ENCODE results near the gene TTYH2.
A peak's percentile ranks its signal among the peaks of the same experiment; 100 is the strongest.
"Not testable (repeated sequence)": the region's sequence is repeated elsewhere in the genome, so short reads cannot be mapped to it uniquely, and the experiment has no call there.

TTYH2 gene

GRCh38 chr17:74239172-74239571 is 25.8 kb downstream of the TTYH2 start:
- DNase-seq = no peak

DNA sequence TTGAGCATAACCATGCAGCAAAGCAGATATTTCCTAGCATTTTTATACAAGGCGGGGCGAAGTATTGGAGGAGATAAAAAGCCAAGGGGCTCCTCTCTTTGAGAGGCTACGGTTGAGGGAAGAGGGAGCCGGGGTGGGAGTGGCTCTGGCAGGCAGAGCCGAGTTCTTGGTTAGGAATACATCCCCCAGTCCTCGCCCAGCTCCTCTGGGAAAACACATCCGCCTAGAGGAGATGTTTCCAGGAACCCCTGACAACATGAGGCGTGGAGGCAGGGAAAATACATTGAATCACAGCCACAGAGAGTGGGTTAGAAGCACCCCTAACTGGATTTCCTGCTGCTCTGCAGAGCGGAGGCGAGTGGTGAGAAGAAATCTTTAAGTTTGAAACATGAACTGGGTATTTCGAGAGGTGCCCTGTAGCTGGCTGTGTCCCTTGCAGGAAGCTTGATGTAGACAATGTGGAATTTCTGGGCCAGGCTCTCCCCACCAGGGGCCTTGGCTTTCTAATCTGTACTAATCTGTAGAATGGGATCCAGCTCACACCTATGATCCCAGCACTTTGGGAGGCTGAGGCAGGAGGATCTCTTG is 27.3 kb downstream of the TTYH2 start:
- peak; percentile 93 for DNase-seq

DNA sequence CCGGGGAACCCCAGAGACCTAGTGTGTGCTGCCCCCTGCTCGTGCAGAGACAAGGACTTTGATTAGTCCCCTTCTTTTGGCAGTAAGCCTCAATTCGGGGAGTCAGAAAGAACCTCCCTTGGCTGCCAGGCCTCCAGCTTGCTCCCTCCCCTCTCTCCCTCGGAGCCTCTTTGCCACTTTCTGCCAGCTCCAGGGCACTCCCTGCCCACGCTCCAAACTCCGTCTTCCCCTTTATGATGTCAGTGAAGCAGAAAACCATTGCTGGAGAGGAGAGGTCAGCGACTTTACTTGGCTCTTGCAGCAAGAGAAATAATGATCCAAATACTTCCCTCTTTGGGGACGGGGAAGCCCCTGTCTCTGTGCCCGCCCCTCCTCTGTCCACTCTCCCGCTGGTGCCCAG is 28.1 kb downstream of the TTYH2 start:
- no peak for DNase-seq

DNA sequence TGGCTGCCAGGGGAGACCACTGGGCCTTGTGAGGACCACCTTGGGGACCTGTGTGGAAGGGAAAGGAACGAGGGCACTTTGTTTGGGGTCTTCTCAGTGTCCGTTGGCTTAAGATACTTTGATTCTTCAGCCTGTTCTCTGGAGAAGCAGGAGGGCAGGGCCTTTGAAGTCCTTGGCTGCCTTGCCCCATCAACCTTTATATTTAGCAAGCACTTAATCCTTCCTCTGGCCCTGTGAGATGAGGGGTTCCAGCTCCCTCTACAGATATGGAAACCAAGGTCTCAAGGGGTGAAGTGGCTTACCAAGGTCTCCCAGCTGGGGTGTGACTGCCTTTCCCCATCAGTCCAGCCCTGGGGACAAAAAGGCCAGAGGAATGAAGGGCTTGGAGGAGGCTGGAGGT is 28.5 kb downstream of the TTYH2 start:
- no peak for DNase-seq

GRCh38 chr17:74243013-74243755 is 29.8 kb downstream of the TTYH2 start:
- DNase-seq = no peak

- no peak for DNase-seq
Measured at GRCh38 chr17:74244128-74244527, 30.8 kb downstream of the TTYH2 start.

DNA sequence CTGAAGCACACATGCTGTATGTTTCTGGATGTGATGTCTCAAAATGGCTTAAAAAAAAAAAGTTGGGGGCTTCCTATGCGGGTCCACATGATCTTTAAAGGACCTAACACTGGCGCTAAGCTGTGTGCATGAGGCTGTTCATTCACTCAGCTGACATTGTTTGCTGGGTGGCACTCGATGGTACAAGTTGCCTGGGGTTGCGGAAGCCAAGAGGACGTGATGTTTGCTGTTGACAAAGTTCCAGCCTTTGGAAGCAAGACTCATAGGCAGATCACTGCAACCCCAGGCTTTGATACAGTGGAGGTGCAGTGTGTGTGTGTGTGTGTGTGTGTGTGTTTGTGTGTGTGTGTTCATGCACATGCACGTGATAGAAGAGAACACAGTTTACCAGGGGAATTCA is 31.2 kb downstream of the TTYH2 start:
- no peak for DNase-seq

DNA sequence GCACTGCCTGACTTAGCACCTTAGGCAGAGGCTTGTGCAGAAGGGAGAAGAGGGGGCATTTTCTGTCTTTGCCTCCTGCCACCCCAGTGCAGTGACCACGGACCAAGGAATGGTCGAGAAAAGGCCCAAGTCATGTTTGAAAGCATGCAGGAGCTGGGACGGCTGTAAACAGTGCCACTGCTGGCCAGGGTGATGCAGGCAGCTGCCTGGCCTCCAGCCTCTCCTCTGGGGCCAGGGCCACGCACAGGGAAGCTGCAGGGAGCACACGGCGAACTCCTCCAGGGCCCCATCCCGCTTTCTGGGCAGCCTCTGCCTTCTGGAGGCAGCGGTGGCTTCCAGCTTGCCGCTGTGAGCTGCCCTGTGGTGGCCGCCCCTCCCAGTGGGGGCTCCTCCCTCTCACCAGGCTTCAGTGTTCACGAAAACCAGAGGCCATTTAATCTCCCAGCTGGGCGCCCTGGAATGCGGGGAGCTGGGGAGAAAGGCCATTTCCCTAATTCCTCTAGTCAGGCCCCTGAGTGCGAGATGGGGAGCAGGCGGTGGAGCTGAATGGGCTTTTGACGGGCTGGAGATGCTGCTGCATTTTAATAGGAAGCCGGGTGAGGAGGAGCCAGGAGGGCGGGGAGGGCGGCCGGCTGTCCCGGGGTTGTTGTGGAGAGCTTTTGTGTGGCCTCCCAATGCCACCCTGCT is 31.9 kb downstream of the TTYH2 start:
- DNase-seq = peak; percentile 67

- DNase-seq = no peak
Measured at GRCh38 chr17:74245871-74246270, 32.5 kb downstream of the TTYH2 start.

DNA sequence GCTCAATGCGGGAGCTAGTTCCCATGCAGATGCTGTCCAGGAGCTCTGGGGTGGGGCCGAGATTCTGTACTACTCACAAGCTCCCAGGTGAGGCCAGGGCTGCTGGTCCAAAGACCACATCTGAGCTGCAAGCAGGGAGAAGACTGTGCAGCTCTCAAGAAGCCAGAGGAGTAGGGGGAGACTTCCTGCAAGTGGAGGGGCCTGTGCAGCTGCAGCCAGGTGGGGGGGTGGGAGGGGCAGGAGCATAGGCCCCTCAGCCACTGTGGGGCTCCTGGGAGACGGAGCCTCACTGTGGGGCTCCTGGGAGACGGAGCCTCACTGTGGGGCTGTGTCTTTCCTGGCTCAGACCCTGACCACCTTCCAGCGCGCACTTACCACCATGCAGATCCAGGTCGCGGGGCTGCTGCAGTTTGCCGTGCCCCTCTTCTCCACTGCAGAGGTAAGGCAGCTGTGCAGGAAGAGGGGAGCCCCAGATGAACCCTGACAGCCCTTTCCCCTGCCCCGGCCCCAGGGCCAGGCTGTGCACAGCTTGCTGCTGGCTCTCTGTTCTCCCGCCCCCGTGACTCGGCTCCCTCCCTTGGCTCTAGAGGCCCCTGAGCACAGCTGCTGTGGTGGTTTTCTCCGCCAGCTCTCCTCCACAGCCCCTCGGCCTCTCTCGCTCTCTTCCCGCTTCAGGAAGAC is 36.4 kb downstream of the TTYH2 start:
- DNase-seq = peak; percentile 84

GRCh38 chr17:74250324-74250995 is 37.1 kb downstream of the TTYH2 start:
- peak; percentile 78 for DNase-seq

- DNase-seq = no peak
Measured at GRCh38 chr17:74251051-74251450, 37.7 kb downstream of the TTYH2 start.

DNA sequence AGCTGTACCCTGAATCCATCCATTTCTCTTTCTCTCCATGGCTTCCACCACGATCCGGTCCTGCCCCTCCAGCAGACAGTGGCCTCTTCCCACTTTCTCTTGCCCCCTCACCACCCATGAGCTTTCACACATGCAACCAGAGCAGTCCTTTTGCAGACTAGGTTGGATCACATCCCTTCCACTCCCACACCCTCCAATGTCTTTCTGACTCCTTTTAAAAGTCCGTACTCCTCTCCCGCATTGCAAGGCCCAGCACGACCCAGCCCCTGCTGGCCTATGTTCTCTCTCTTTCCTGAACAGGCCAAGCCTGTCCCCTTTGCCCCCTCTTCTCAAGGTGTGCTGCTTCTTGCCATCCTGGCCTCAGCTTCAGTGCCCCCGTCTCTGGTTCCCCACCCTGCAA is 38.2 kb downstream of the TTYH2 start:
- DNase-seq = no peak

GRCh38 chr17:74252211-74252610 is 38.8 kb downstream of the TTYH2 start:
- no peak for DNase-seq

GRCh38 chr17:74253036-74253435 is 39.7 kb downstream of the TTYH2 start:
- no peak for DNase-seq

- DNase-seq = no peak
Measured at GRCh38 chr17:74257311-74257710, 43.9 kb downstream of the TTYH2 start.

DNA sequence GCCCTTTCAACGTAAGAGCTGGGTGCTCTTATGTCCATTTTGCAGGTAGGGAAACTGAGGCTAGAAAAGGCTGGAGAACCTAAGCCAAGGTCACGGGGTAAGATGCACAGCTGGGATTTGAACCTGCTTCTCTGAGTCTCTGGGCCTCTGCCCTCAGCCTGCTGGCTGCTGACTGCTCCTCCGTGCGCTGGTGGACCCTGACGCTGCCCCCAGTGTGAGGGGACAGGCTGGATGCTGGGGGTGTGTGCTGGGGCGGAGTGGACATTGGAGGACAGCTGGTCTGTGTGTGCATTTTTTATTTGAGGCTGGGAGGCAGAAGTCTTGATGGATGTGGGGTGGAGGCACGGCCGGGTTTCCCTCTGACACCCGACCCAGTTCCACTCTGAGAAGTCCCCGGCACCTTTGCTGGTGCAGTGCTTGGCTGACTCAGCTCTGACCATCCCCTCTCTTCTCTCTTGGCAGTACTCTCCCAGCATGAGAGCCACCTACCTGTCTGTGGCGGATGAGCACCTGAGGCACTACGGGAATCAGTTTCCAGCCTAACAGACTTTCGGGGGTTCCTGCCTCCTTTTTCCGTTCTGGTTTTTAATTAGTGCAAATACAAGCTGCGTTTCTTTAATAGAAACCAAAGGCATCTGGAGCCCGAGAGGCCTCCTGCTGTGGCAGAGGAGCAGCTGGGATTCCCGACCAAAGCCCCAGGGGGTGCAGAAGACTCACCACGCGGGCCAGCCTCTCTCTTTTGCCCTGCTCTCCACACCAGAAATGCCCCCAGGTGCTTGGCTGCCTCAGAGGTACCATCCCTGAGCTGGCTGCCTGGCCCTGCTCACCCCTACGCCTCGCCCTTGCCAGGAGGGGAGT is 46.5 kb downstream of the TTYH2 start:
- DNase-seq = peak; percentile 30

DNA sequence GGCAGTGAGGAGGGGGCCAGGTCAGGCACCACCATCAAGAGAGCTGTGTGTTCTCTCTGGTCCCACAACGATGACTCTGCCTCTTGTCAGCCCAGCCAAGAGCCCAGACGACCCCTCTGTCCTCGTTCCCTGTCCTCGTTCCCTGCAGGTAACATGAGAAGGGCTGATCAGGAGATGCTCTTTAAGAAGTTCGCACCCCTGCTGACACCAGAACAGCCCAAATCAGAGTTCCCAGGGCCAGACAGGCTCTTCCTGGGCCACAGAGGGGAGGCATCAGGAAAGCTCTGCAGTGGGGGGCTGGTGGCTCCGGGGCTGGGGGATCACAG is 47.1 kb downstream of the TTYH2 start:
- DNase-seq = peak; percentile 22

DNA sequence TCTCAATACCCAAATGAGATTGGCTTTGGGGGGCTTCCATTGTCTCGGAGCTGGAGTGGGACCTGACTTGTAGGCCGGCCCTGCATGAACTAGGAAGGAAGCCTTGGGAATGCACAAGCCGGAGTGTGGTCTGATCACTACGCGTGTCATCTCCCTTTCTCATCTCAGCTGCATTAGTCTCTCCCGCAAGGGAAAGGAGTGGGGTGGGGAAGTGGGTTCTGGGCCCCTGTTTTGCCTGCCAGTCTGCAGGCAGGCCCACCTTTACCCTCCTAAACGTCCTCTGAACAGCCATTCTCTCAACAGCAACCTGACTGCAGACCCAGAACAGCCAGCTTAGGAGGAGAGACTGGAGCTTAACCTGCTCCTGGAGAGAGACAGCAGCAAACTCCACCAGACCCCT is 49.2 kb downstream of the TTYH2 start:
- DNase-seq = no peak

DNA sequence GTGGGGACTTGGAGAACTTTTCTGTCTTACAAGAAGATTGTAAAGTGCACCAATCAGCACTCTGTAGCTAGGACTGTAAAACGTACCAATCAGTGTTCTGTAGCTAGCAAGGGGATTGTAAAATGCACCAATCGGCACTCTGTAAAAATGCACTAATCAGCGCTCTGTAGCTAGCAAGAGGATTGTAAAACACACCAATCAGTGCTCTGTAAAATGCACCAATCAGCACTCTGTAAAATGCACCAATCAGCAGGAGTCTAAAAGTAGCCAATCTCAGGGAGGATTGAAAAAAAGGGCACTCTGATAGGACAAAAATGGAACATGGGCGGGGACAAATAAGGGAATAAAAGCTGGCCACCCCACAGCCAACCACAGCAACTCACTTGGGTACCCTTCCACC is 53.7 kb downstream of the TTYH2 start:
- not testable (repeated sequence) for DNase-seq

DNA sequence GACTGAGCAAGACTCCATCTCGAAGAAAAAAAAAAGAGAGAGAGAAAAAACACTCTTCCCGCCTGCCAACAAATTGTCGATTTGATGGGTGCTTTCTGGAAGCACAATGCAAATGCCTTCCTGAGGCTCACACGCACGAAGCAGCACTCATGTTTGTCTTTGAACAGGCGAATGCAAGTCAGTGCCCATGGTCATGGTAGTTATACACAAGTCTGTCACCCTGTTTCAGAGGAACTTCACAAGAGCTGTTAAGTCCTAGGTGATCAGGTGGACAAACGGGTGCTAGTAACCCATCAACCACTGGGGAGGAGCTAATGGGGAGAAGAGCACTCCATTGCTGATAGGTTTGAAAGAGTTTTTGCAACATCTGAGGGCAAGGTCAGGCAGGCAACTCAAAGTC is 54.2 kb downstream of the TTYH2 start:
- DNase-seq = no peak

- DNase-seq = no peak
Measured at GRCh38 chr17:74267987-74268499, 54.7 kb downstream of the TTYH2 start.

Measured in left hindlimb (tissue), 1 donor.